GM18517 (cell line): ENCODE data around the gene UPK2.
A peak's percentile ranks its signal among the peaks of the same experiment; 100 is the strongest.

Experiments
- ATAC-seq: cut with Tn5 transposase; IDR thresholded peaks from one replicate; pipeline ENCODE4 v1.9.1; 2021; ENCODE audit warnings: mild to moderate bottlenecking, moderate library complexity; ENCODE audit not compliant: unreplicated experiment

UPK2 gene

DNA sequence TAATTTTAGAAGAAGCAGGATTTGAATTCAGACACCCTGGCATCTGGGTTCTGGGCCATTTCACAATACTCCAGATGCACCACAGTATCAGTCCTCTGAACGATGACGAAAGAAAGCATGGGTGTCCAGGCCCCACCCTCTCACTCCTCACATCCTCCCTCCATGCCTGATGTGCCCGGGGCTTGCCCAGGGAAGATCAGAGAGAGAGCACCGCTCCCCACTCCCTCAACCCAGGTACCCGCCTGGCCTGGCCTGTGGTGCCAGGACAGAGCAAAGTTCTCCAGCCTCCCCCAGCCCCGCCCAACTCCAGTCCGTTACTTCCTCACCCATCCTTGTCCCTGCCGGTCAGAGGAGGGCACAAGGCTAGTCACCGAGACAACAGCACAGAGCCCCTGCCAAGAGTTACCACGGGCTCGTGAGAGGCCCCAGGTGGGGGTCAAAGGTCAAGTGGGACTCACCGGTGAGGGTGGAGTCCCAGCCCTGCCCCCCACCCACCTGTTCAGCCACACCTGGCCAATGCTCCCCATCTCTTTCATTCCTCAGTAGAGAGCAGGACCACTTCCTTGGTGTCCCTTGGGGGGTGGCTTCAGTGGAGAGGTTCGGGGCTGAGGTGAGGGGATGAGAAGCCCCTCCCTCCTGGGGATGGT lies 38.5 kb upstream of the UPK2 start:
- no peak for ATAC-seq

- ATAC-seq: no peak
Measured at GRCh38 chr11:118918128-118918685, 37.9 kb upstream of the UPK2 start.

GRCh38 chr11:118918686-118919280 lies 37.3 kb upstream of the UPK2 start:
- ATAC-seq: no peak

DNA sequence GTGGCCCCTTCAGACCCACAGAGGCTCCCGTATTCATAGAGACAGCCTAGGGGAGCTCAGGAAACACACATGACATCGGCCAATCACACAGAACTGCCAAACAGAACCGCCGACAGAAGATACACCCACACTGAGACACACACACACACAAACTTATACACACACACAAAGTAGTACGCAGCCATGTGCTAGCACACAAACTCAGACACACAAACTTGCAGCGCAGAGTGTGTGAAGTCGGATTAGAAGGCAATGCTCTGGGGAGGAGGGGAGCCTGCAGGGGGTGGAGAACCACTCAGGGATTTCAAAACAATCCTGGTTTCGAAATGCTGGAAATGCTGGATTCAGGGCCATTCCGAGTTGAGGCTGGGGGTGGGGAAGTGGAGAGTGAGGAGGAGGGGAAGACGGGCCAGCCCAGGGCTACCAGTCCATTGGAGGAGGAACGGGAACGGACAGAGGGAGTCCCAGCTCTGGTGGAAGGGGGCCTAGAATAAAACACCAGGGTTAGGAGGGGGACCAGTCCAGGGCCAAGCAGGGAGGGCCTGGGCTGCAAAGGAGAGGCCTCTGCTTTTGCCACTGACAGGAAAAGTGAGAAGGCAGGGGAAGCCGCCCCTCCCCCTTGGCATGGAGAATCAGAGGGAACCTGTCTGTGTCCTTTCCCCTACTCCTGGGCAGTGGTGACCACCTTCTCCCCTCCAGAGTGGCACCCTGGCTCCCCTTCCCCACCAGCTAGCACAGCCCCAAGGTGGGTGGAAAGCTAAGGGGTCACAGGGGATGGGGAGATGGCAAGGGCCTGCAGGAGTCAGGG lies 34.8 kb upstream of the UPK2 start:
- no peak for ATAC-seq

GRCh38 chr11:118921929-118922744 lies 34.0 kb upstream of the UPK2 start:
- no peak for ATAC-seq

- no peak for ATAC-seq
Measured at GRCh38 chr11:118922745-118923627, 33.1 kb upstream of the UPK2 start.

GRCh38 chr11:118923721-118924587 lies 32.1 kb upstream of the UPK2 start:
- ATAC-seq: no peak

- no peak for ATAC-seq
Measured at GRCh38 chr11:118924591-118925585, 31.2 kb upstream of the UPK2 start.

GRCh38 chr11:118927554-118928100 lies 28.5 kb upstream of the UPK2 start:
- no peak for ATAC-seq

GRCh38 chr11:118928101-118928869 lies 27.8 kb upstream of the UPK2 start:
- ATAC-seq: peak; percentile 43

GRCh38 chr11:118928870-118929500 lies 27.1 kb upstream of the UPK2 start:
- peak; percentile 1 for ATAC-seq

DNA sequence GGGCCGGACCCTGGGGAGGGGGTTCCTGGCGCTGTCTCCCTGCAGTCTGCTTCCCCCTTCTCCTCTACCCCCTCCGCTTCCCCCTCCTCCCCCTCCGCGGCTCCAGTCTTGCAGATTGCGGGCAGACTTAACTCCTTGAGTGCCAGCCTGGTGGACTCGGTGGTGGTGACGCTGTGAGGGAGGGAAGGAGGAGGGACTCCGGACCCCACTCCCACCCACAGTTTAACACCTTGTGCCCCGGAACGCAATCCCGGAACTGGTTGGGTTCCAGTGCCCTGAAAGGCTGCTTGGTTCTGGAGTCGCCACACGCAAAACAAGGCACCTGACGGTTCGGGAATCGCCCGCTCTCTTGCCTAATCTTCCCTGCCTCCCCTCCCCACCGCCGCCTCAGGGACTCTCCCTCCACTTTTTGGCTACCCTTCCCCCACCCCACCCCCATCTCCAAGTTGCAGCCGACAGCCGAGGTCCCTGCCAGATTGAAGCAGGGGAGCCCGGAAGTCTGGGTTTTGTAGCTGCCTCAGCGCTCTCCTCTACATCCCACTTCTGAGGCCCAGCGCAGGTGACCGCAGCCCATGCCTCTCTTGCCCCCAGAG lies 26.5 kb upstream of the UPK2 start:
- ATAC-seq: no peak

- ATAC-seq: no peak
Measured at GRCh38 chr11:118930094-118930712, 25.9 kb upstream of the UPK2 start.

DNA sequence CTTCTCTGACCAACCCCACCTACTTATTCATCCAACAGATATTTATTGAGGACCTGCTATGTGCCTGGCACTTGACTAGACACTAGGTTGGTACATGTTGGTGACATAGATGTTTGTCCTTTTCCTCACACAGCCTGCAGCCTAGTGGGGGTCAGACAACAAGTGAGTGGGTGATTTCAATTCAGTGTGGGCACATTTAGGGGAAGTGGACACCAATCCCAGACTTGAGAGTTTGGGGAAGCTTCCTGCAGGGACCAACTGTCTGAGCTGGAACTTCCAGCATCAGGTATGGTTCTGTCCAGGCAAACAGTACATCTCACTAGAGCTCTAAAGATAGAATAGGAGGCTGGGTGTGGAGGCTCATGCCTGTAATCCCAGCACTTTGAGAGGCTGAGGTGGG lies 24.5 kb upstream of the UPK2 start:
- no peak for ATAC-seq

DNA sequence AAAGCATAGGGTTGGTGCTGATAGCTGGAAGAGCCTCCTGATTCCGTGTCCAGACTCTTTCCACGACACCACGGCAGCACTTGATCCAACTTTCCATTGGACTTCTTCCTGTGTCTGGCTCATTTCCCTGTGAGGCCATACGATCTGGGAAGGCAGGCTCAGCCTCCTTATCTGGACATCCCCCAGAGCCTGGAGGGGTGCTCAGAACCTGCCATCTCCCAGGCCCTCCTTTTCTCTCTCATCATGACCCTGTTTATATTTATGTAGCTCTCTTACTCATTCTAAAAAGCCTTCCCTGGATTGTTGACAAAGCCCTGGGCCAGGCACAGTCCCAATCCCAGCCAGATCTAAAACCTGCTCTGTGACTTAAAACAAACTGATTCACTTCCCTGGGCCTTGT lies 22.6 kb upstream of the UPK2 start:
- ATAC-seq: no peak
